UCSD-AML1 (cell line): ENCODE data around the gene PHF20.
"Not testable (repeated sequence)": the region's sequence is repeated elsewhere in the genome, so short reads cannot be mapped to it uniquely, and the experiment has no call there.

Experiments
- DNase-seq: peaks from one replicate; lab custom pipeline; 2025; ENCODE audit not compliant: unreplicated experiment; lab: John Stamatoyannopoulos, UW

The PHF20 gene

DNA sequence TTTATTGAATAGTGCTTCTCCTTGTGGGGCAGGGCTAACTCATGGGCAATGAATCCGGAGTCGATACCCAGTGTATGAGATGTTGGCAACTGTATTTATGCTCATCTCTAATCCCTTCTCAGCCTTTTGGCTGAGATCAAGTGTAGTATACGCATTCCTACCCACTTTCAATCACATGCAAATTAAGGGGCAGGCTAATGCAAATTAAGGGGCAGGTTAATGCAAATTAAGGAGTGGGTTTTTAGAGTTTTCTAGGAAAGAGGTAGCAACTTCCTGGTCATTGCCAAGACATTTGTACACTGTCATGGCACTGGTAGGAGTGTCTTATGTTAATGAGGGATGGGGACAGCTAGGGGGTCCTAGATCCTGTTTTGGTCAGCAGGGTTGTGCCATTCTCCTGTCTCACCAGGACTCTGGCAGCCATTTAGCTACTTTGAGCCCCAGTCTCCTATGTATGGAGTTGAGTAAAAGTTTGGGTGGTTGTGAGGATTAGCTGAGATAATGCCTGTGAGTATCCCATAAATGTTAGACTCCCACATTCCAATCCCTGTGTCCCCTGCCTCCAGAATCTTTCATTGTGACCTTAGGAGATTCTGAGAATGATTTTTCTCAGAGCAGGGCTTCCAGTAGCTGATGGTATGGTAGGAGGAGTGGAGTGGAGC lies 196.3 kb downstream of the PHF20 start, which contains the start of gene CNBD2:
CNBD2 (plus strand) TSS at position 612 of the 662 bp plus-strand sequence. CDS start 173 bp downstream, outside the sequence.
- no peak for DNase-seq

DNA sequence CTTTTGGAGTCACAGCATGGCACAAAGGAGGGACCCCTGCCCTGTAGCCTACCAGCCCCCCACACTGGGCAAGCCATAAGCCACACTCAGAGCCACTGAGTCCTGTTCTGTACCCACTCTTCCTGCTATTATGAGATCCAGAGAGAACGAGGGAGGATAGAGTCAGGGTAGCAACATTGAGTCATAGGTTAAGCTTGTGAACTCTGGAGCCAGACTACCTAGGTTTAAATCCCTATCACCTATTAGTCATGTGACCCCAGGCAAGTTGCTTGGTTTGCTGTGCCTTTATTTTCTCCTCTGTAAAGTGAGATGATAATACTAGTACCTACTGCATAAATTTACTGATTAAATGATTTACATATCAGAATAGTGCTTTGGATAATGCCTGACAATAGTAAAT lies 197.1 kb downstream of the PHF20 start:
- no peak for DNase-seq

DNA sequence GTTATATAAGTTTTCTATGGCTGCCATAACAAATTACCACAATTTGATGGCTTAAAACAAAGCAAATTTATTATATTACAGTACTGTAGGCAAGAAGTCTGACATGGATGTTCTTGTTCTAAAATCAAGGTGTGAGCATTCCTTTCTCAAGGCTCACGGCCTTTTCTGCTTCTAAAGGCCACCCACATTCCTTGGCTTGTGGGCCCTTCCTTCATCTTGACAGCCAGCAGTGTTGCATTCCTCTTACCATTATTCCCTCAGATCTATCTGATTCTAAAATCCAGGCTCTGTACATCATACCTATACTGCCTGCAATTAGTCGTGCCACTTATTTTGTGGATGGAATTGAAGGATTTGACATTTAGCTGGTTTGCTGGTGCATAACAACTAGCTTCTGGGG lies 200.2 kb downstream of the PHF20 start:
- no peak for DNase-seq

DNA sequence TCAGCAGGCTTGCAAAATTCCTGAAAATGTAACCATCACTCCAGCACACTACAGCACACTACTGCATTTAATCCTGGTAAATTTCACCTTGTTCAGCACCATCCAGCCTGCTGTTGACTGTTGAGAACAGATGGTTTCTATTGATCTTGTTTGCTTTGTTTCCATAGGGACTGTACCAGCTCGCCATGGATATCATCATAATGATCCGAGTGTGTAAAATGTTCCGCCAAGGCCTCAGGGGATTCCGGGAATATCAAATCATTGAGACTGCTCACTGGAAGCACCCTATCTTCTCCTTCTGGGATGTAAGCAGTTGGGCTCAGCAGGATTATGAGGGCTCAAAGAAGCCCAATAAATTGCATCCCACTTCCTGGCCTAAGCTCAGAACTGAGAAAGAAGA lies 200.6 kb downstream of the PHF20 start:
- no peak for DNase-seq

DNA sequence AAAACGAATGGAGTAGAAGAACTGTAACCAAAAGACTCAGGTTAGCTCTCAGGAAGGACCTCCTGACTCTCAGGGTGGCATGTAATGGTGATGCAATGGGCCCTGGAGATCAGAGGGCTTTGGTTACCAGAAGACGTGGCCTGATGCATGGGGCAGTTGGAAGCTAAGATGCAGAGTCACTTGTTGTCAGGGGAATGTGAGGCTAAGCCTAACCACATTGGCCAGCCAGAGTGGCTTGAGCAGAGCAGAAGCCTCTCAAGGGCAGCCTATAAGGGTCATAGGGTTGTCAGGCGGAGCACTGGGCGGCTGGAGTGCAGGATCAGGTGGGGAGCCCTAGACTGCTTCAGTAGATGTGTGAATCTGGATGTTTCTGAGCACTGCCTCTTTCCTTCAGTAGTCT lies 202.4 kb downstream of the PHF20 start:
- DNase-seq = no peak

DNA sequence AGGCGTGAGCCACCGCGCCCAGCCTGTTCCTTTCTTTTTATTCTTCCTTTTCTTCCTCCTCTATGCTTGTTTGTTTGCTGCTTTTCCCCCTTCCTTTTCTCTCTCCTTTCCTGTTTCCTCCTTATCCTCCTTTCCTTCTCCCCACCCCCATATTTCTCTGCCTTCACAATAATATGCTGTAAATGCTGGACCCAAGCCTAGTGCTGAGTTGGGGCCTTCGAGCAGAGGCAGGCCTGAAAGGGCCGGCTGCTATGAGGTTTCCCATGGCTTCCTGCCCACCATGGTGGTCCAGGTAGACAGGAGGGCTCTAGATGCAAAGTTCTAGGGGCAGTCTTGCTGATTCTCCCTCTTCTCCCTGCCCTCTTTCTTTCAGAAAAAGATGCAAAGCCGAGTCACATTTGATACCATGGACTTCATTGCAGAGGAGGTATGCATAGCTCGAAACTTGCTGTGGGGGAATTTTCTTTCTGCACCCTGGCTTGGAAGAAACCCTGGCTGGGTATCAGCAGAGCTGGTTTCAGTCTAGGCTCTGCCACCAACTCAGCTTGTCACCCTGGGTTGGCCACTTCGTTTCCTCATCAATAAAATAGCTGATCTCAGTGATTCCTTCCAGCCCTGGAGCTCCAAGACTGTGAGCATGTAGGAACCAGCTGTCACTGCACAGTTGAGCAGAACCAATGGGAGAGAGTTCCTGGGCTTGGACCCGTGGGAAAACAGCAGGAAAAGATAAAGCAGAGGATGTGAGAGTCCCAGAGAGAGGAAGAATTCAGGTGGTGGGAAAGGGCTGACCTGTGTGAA lies 204.0 kb downstream of the PHF20 start:
- DNase-seq = no peak

DNA sequence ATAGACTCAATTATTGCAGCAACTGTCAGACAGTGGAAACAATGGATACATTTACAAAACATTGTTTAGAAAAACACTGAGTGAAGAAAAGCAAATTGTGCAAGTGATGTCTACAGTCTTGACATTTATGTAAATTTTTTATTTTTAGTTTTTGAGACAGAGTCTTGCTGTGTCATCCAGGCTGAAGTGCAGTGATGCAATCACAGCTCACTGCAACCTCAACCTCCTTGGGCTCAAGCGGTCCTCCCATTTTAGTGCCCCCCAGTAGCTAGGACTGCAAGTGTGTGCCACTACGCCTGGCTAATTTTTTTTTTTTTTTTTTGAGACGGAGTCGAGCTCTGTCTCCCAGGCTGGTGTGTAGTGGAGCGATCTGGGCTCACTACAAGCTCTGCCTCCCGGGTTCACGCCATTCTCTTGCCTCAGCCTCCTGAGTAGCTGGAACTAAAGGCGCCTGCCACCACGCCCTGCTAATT lies 206.3 kb downstream of the PHF20 start:
- no peak for DNase-seq

DNA sequence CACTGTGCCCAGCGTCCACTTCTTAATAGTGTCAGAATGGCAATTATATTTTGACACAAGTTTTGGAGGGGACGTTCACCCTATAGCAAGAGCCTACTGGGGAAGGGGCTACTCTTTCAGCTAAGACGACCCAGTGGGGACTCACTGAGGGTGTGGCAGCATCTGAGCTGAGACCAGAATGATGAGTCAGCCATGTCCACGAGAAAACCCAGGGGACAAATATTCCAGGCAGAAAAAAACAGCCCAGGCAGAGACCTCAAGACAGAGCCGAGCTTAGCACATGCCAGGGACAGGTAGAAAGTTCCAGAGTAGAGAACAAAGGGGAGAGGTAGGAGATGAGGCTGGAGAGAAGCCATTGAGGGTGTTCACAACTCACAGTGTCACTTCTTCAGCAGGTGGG lies 207.7 kb downstream of the PHF20 start:
- DNase-seq = no peak

DNA sequence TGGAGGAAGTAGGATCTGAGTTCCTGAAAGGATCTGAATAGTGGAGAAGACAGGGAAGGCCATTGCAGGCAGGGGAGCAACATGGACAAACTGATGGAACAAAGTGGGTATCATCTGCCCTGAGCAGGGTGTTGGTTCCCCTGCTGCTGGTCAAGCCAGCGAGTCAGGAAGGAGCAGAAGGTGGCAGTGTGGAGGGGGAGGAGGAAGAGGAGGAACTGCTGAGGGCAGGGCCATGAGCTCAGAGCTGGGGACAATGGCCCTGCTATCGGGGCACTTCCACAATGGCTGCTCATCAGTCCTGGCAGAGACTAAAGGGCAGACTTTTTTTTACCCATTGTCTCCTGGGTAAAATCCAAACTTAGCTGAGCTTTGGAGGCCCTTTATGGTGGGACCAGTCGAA lies 210.2 kb downstream of the PHF20 start:
- DNase-seq = peak; percentile 19

DNA sequence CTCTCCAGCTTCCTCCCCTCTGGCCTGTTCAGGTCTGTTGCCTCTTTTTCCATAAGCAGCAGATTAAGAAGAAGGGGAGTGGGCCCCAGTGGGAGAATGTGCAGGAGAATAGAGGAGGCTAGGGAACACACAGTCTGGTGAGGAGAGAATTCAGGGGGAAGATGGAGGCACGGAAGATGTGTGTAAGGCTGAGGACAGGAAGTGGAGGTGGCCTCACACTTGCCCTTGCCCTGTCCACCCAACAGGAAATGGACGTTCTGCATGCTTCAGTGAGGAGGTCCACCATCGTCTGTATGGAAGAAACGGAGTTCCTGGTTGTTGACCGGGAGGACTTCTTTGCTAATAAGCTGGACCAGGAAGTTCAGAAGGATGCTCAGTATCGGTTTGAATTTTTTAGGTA lies 212.6 kb downstream of the PHF20 start:
- DNase-seq = no peak

DNA sequence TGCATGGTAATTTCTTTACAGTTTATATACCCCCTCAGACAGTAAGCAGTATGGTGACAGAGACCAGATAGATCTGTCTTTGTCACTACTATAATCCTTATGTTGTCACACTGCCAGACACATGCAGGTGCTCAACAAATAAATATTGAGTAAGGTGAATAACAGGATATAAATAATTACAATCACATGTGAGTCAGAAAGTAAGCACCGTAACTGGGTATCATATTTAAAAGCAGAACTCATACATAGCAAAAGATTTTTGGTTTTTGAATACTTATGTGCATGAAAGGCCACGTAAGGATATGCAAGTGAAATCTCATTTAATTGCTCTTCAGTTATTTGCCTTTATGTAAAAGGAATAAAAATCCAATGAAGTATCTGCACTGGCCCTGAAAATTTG lies 214.0 kb downstream of the PHF20 start:
- no peak for DNase-seq

DNA sequence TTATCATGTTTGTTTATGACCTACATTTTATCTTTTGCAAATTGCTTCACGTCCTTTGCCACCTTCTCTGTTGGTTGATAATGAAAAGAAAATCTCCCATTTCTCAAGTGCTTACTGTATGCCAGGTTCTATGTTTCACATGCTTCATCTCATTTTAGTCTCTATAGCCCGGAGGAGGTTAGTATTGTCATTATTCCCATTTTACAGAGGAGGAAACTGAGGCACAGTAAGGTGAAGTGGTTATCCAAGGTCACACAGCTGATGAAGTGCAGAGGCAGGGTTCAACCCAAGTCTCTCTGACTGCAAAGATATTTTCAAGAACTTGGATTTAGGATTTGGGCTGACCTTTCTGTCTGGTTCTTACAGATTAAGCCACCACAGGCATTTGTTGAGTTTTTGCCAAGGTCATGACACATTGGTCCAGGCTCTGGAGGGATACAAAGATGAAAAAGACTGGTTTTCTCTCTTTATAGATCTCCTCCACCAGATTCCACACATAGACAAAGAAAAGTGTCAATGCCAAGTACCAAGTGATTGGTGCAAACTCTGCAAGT lies 217.2 kb downstream of the PHF20 start:
- no peak for DNase-seq

DNA sequence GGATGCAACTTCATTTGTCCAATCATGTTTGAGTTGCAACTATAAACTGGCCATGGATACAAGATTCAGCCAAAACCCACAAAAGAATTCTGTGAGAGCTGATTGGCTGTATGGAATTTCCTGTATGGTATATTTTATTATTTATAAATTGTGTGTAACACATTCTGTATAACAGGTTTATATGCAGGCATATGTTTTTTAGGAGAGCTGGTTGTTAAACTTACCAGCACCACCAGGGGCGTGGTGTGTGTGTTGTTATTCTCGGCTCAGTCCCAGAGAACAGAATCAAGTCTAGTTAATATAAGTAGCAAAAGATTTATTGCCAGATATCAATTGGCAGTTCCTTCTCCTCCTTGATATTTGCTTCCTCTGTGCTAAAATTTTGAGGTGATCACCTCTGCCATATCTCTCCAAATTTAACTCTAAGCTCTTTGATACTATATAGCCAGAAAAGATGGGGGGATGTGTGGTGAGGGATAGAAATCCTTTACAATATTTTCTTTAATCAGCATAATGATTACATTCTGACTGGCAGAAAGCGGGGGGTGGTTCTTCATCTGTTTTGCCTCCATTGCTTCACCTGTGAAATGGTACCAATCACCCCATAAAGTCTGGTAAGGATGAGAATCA lies 219.4 kb downstream of the PHF20 start:
- DNase-seq = no peak

DNA sequence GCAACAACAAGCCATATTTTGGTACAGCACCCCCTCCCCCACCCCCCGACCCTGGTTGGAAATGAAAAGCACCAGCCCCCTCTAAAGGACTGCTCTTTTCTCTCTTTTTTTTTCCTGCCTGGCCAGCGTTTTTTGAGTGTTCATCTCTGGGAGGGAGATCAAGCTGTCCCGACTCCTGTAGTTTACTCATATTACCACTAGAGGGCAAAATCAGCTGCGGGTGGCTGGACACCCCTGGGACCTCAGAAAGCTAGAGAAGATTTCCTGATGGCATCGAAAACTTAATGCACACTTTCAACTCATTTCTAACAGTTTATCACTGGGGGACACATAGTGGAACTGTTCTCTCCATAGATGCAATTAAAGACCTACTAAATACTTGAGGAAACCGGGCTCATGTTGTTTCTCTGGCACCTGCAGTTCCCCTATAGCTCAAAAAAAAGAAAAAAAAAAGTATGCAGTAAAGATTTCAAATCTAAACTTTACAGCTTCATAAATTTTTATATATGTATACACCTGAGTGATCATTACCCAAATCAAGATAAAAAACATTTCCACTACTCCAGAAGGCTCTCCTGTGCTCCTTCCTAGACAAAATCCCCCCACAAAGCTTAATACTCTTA lies 221.0 kb downstream of the PHF20 start:
- peak; percentile 25 for DNase-seq

DNA sequence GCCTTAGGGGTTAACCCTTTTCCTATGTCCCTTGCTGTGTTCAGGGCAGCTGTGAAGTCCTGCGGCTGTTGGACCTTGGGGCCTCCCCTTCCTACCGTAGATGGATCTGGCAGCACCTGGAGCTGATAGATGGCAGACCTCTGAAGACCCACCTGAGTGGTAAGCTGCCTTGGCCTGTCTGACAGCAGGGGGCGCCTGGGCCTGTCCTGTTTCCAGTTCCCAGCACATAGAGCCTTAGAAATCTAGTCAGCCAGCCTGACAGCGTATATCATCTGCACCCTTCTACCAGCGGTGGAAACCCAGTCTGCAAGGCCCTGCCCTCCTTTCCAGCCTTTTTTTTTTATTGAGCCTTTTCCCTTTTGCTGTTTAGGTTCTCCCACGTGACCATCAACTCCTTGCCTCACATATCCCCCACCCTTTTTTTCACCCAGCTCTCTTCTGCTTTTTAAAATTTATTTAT lies 223.2 kb downstream of the PHF20 start:
- DNase-seq = peak; percentile 71

DNA sequence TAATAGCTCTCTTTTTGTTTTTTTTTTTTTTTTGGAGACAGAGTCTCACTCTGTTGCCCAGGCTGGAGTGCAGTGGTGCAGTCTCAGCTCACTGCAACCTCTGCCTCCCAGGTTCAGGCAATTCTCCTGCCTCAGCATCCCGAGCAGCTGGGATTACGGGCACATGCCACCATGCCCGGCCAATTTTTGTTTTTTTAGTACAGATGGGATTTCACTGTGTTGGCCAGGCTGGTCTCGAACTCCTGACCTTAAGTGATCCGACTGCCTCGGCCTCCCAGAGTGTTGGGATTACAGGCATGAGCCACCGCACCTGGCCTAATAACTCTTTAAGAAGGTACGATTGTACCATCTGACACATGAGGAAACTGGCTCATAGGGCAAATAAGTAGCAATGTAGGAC lies 224.7 kb downstream of the PHF20 start:
- DNase-seq = not testable (repeated sequence)
